Ovary (tissue), 9 donors: Measurements from ENCODE around the gene RRP36. TPM values are rescaled to one million over a fixed set of nuclear protein-coding genes. Genes with fewer than 3 reads are reported as not detected.

Experiments
- DNase-seq, 5 donors: peaks; one replicate each; pipeline ENCODE4 v3.0.0-alpha.2; 2019 to 2020
- H3K27ac ChIP-seq, 2 donors: fragments of 200-600 bp; one replicate each; pipeline versions ENCODE4 v1.5.1 to v1.8.0; 2019 to 2022
- H3K27me3 ChIP-seq: fragments of 200-600 bp; one replicate; pipeline ENCODE4 v1.8.0; 2022
- H3K36me3 ChIP-seq: fragments of 200-600 bp; sonication (generic); one replicate; pipeline ENCODE4 v1.5.1; 2019
- H3K4me1 ChIP-seq: one replicate; pipeline ENCODE4 v1.8.1; 2013; ENCODE audit warnings: mild to moderate bottlenecking, moderate library complexity; ENCODE audit not compliant: insufficient read depth
- H3K4me3 ChIP-seq: fragments of 200-600 bp; sonication (generic); one replicate; pipeline ENCODE4 v1.5.1; 2017
- H3K9me3 ChIP-seq, 2 donors: fragments of 200-600 bp in 1 of 2; sonication (generic) in 1 of 2; one replicate each; pipeline versions ENCODE4 v1.5.1 to v1.8.1; 2013 to 2019; ENCODE audit warnings: mild to moderate bottlenecking in 1 of 2, moderate library complexity in 1 of 2
- EP300 ChIP-seq: sonication (generic); formaldehyde crosslinking; IDR thresholded peaks from one replicate; pipeline ENCODE4 v1.6.1; 2017; ENCODE audit warnings: antibody characterized with exemption
- POLR2A ChIP-seq: fragments of 450-650 bp; IDR thresholded peaks from one replicate; pipeline ENCODE4 v1.6.1; 2017; ENCODE audit warnings: antibody characterized with exemption, mild to moderate bottlenecking, moderate library complexity
- WGBS, 3 donors: extraction: QIAGEN DNeasy Blood & Tissue Kit in 1 of 3; methylation state at CpG; one replicate each; pipeline versions ENCODE4 v1.1.5 to v1.1.7; 2013 to 2017; 5-methylcytosine and 5-hydroxymethylcytosine counted together
- intact Hi-C, 4 donors: fragments of 100-400 bp; cut with DNase I; formaldehyde crosslinking; loops; one replicate each; pipeline versions ENCODE4 v1.11.0 to v1.15.1; 2022 to 2023
- polyA plus RNA-seq, 2 donors: library from polyadenylated mRNA; stranded (reverse); fragments of 200-250 nt in 1 of 2; fragments of 350-450 nt in 1 of 2; fragmentation: Illumina TruSeq in 1 of 2; extraction: RNeasy Lipid Tissue Mini Kit (QIAGEN cat#74804) in 1 of 2; gene quantifications; one replicate each; pipeline ENCODE4 v1.2.3, GENCODE V29; 2013 to 2014
- total RNA-seq, 7 donors: library from RNA; depleted of rRNA in 2 of 7; stranded (reverse); fragments of >200 nt in 2 of 7; fragmentation: NEBNext Ultra II Directional in 3 of 7; extraction: Animal tissue kit (Norgen Biotek cat#: 25700) in 3 of 7; gene quantifications; one replicate each; pipeline versions ENCODE4 v1.1.0 to v1.2.4, GENCODE V29; 2016 to 2023
- TF ChIP-seq, protein P1 (sequence below), 3 donors: fragments of 450-650 bp in 2 of 3; fragments of 200-600 bp in 1 of 3; IDR thresholded peaks; one replicate each; pipeline versions ENCODE4 v1.5.1 to v1.8.0; 2016 to 2022; ENCODE audit warnings: antibody characterized with exemption in 3 of 3, mild to moderate bottlenecking in 1 of 3
- donor health status: DM: no; HTN: no; CAD: no; lungs with moderate emphysema.
- donor health status: DM: no; HTN: no; CAD: no.
- donor health status: Bipolar disorder and iron deficiency.
- donor health status: DM: yes; HTN: yes; CAD: no.
- donor health status: DM: no; HTN: no; CAD: no.
- donor health status: DM: yes; HTN: yes; CAD: no.

RRP36 gene
- total and polyA plus RNA-seq, 9 donors: 23.6 to 58.7 (median 36.0) TPM

DNA sequence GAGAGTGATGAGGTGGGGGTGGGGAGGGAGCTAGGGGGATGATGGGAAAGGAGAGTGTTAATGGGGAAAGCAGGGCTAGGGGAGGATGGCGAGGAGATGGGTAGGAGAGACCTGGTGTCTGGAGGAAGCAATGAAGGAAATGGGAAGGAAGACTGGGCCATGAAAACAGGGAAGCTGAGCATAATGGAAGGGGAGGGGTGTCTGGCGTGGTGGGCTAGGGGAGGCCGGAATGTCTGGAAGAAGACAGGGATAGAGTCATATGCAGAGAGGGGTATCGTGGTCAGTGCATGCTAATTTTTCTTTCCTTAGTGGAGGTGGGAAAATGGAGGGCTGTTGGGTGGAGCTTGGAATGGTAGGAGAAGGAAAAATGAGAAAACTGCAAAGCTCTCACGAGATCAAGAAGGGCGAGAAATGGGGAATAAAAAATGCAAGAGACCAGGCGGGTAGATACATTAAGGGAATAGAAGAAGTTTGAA, 7.0 kb upstream of the RRP36 start:
- TF ChIP-seq POLR2A (no peak), EP300 (no peak)
- TF ChIP-seq, protein P1, sequence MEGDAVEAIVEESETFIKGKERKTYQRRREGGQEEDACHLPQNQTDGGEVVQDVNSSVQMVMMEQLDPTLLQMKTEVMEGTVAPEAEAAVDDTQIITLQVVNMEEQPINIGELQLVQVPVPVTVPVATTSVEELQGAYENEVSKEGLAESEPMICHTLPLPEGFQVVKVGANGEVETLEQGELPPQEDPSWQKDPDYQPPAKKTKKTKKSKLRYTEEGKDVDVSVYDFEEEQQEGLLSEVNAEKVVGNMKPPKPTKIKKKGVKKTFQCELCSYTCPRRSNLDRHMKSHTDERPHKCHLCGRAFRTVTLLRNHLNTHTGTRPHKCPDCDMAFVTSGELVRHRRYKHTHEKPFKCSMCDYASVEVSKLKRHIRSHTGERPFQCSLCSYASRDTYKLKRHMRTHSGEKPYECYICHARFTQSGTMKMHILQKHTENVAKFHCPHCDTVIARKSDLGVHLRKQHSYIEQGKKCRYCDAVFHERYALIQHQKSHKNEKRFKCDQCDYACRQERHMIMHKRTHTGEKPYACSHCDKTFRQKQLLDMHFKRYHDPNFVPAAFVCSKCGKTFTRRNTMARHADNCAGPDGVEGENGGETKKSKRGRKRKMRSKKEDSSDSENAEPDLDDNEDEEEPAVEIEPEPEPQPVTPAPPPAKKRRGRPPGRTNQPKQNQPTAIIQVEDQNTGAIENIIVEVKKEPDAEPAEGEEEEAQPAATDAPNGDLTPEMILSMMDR (IDR thresholded peaks at IDR 0.05): no peak
- 0 to 2% (median 0%) methylated on average over 7 of the region's 7 CpGs for WGBS, 3 donors
- Histone ChIP-seq H3K27me3 (no peaks in the 10 kb centered on the region), H3K27ac (peak overlapping the region in 1 of 2 donors; percentile 4), H3K4me1 (peaks cover 12% of the 10 kb centered on the region), H3K9me3 (no peaks in the 10 kb centered on the region), H3K4me3 (peak overlapping the region; percentile 65), H3K36me3 (no peaks in the 10 kb centered on the region)
- no peak for DNase-seq
- intact Hi-C loops: loop anchor here in 2 of 4 donors (10.0 kb wide), 1 partner anchor 110 kb away; no protein-coding TSS in a partner anchor

DNA sequence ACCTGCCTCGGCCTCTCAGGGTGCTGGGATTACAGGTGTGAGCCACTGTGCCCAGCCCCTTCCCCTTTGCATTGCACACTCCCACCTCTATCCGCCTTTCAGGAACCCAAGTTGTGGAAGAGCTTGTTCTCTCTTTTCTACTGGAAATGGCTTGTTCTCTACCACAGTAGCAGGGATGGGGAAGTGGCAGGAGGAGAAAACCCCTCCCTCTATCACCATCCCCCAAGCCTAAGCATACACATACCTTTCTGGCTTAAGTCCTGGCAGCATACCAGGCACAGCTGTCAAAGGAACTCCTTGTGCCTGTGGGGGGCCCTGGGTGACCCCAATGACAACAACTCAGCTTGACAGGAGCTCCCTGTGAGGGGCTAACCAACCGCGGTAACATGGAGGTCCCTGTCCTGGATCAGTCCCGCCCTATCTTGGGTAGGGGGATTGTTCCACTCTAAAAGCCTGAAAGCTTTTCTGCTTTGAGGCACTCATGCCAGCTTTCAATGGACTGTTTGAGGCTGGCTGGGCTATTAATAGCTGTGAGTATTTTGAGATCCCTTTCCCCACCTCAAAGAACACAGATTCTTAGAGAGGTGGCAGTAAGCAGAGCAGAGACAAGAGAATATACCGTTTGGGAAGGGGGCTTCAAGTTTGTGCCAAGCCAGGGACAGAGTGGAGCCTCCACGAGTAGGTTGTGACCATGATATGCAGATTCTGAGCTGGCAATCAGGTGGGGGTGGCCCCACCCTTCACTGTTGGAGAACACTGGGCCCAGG, 5.1 kb upstream of the RRP36 start:
- 57 to 62% (median 60%) methylated on average over 7 of the region's 7 CpGs for WGBS, 3 donors
- no peak for DNase-seq
- H3K27me3 ChIP-seq: no peaks in the 10 kb centered on the region
- no peaks in the 10 kb centered on the region for H3K9me3 ChIP-seq
- H3K36me3 ChIP-seq: no peaks in the 10 kb centered on the region
- intact Hi-C loops: loop anchor here in 2 of 4 donors (10.0 kb wide), 1 partner anchor 112 kb away; no protein-coding TSS in a partner anchor
- no peak overlapping the region for H3K27ac ChIP-seq
- TF ChIP-seq, protein P1 (IDR thresholded peaks at IDR 0.05): no peak
- TF ChIP-seq EP300 (no peak), POLR2A (no peak)
- H3K4me3 ChIP-seq: peak overlapping the region; percentile 7
- peaks cover 17% of the 10 kb centered on the region for H3K4me1 ChIP-seq

DNA sequence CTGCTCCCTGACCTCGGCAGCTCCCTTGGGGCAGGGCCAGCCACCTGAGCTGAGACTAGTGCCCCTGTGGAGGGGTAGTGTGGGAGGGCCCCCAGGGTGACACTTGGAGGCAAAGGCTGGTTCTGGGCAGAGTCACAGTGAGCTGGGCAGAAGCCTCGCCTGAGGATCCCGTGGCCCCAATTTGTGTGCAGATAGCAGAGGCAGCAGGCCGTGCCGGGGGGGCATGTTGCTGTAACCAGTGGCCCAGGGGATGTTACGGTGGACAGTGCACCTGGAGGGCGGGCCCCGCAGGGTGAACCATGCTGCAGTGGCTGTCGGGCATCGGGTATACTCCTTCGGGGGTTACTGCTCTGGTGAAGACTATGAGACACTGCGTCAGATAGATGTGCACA, 4.5 kb upstream of the RRP36 start:
- Histone ChIP-seq H3K9me3 (no peaks in the 10 kb centered on the region), H3K4me1 (peaks cover 17% of the 10 kb centered on the region), H3K4me3 (no peak overlapping the region), H3K27ac (no peak overlapping the region), H3K27me3 (no peaks in the 10 kb centered on the region), H3K36me3 (no peaks in the 10 kb centered on the region)
- WGBS, 3 donors: 80 to 83% (median 81%) methylated on average over 11 to 12 of the region's 12 CpGs
- no peak for DNase-seq
- TF ChIP-seq EP300: no peak
- TF ChIP-seq, protein P1 (IDR thresholded peaks at IDR 0.05): no peak
- no peak for TF ChIP-seq POLR2A
- intact Hi-C loops: loop anchor here in 2 of 4 donors (10.0 kb wide), 1 partner anchor 112 kb away; no protein-coding TSS in a partner anchor

DNA sequence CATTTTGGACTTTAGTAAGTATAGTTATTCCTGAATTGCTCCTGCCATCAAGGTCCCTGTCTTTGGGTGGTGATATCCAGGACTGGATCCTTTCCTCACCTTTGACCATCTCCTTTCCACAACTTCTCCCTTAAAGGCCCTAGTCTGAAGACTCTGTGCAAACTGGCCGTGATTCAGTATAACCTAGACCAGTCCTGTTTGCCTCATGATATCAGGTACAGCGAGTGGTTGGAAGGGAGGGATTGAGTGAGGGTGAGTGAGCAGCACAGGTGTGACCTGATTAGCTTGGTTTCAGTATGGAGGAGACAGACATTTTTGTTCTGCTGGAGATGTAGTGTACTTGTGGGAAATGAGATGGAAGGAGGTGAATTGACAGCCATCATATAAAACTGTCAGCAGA, 2.3 kb upstream of the RRP36 start:
- Histone ChIP-seq H3K27me3 (no peaks in the 10 kb centered on the region), H3K9me3 (no peaks in the 10 kb centered on the region), H3K4me1 (peaks cover 15% of the 10 kb centered on the region), H3K4me3 (no peak overlapping the region), H3K27ac (no peak overlapping the region), H3K36me3 (no peaks in the 10 kb centered on the region)
- TF ChIP-seq EP300 (no peak), POLR2A (no peak)
- TF ChIP-seq, protein P1 (IDR thresholded peaks at IDR 0.05): no peak
- 77 to 90% (median 81%) methylated on average over 2 of the region's 2 CpGs for WGBS, 3 donors
- intact Hi-C loops: loop anchor here in 2 of 4 donors (10.0 kb wide), 1 partner anchor 114 kb away; no protein-coding TSS in a partner anchor
- no peak for DNase-seq
